Measurements from ENCODE around the gene COL9A2.

COL9A2 gene

DNA sequence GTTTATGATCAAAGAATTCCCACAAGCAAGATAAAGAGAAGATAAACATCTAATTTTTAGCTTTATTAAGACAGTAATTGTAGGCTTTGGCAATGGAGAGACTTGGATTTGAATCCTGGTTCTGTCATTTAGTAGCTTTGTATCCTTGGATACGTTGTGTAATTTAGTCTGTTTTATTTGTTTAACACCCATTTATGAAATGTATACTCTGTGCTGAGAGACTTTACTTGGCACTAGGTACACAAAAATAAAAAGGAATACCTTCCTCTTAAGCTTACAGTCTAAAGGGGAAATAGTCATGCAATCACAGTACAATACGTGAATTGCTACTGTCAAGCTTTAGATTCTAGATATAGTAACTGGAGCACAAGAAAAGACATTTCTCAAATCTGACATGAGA lies 35.2 kb downstream of the COL9A2 start:
- TF ChIP-seq, protein P1, sequence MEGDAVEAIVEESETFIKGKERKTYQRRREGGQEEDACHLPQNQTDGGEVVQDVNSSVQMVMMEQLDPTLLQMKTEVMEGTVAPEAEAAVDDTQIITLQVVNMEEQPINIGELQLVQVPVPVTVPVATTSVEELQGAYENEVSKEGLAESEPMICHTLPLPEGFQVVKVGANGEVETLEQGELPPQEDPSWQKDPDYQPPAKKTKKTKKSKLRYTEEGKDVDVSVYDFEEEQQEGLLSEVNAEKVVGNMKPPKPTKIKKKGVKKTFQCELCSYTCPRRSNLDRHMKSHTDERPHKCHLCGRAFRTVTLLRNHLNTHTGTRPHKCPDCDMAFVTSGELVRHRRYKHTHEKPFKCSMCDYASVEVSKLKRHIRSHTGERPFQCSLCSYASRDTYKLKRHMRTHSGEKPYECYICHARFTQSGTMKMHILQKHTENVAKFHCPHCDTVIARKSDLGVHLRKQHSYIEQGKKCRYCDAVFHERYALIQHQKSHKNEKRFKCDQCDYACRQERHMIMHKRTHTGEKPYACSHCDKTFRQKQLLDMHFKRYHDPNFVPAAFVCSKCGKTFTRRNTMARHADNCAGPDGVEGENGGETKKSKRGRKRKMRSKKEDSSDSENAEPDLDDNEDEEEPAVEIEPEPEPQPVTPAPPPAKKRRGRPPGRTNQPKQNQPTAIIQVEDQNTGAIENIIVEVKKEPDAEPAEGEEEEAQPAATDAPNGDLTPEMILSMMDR (IDR thresholded peaks at IDR 0.05) = no peak
- TF ChIP-seq ZFX (IDR thresholded peaks at IDR 0.05; ENCODE audit: borderline replicate concordance) = no peak
- H3K27ac ChIP-seq = peak overlapping the region; percentile 87

DNA sequence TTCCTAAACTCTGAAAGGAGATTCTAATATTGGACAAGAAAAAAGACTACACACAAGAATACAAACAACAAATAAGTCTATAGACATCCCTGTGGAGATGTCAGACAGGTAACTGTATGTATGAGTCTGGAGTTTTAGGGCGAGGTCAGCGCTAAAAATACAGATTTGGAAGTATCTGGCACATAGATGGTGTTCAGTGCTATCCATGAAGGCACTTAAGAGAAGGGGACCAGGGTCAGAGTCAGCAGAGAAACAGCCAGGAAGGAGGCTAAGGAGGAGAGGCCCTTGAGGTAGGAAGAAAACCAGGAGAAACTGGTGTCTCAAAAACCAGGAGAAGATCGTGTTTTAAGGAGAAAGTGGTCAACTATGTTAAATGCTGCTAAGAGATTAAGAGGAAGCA lies 41.0 kb downstream of the COL9A2 start:
- 0 out of 2 replicates have a peak overlapping the region, but pooled peaks have one; percentile 3 for H3K27ac ChIP-seq
- TF ChIP-seq, protein P1 (IDR thresholded peaks at IDR 0.05) = no peak
- no peak for TF ChIP-seq ZFX (IDR thresholded peaks at IDR 0.05; ENCODE audit: borderline replicate concordance)

DNA sequence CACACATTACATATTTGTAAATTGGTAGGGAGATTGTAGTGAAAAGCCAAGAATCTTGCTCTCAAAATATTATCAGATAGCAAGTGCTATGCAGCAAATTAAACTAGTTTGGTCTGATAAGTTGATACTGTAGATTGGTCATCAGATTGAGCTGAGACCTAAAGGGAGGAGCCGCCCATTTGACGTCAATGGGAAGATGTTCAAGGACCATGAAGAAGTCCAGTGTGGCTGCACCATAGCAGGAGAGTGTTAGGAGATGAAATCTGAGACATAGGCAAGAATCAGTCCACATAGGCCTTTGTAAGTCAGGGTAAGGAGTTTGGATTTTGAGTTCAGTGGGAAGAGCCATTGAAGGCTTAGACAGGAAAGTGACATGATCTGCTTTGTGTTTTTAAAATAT lies 42.8 kb downstream of the COL9A2 start:
- no peak overlapping the region for H3K27ac ChIP-seq
- TF ChIP-seq, protein P1 (IDR thresholded peaks at IDR 0.05) = no peak
- no peak for TF ChIP-seq ZFX (IDR thresholded peaks at IDR 0.05; ENCODE audit: borderline replicate concordance)

DNA sequence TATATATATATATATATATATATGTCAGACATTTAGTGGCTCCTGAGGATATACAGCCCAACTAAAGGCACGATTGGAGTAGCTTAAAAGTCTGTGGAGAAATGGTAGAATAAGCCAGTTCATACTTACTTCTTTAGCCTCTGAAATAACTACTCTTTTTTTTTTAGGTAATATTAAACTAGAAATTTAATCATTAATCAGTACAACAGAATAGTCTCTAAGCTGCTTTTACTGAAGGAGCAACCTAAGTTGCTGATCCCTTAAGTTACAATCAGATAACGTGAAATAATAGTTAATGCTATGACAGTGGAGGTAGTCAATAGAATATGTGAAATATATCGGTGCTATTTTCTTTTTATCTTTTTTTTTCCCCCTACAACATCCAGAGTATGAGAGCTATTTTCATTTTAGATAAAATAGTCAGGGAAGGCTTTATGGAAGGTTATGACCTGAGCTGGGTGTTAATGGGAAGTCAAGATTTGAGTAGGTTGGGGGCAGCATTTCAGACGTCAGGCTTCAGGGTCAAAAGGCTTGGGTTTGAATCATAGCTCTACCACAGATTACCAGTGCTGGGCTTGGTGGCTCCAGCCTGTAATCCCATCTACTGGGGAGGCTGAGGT lies 43.4 kb downstream of the COL9A2 start:
- no peak overlapping the region for H3K27ac ChIP-seq
- TF ChIP-seq, protein P1 (IDR thresholded peaks at IDR 0.05) = no peak
- TF ChIP-seq ZFX (IDR thresholded peaks at IDR 0.05; ENCODE audit: borderline replicate concordance) = no peak

DNA sequence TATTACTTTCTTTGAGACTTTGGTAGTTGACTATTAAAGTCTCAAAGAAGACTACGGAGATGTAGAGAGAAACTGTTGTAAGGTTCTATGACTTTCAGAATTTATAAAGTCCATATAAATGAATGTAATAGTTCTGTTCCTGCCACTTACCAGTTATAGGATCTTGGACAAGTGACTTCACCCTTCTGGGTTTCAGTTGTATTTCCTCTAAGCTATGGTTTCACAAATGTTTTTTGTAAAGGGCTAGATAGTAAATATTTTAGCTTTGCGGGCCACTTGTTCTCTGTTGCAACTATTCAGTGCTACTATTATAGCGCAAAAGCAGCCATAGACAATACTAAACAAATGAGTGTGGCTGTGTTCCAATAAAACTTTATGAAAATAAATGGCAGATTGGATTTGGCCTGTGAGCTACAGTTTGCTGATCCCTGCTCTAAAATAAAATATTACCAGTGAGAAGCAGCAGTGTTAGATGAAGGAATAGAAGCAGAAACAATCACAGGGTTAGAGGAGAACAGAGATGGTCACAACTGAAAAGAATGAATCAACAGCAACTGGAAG lies 44.4 kb downstream of the COL9A2 start:
- TF ChIP-seq, protein P1 (IDR thresholded peaks at IDR 0.05) = no peak
- TF ChIP-seq ZFX (IDR thresholded peaks at IDR 0.05; ENCODE audit: borderline replicate concordance) = no peak
- no peak overlapping the region for H3K27ac ChIP-seq

DNA sequence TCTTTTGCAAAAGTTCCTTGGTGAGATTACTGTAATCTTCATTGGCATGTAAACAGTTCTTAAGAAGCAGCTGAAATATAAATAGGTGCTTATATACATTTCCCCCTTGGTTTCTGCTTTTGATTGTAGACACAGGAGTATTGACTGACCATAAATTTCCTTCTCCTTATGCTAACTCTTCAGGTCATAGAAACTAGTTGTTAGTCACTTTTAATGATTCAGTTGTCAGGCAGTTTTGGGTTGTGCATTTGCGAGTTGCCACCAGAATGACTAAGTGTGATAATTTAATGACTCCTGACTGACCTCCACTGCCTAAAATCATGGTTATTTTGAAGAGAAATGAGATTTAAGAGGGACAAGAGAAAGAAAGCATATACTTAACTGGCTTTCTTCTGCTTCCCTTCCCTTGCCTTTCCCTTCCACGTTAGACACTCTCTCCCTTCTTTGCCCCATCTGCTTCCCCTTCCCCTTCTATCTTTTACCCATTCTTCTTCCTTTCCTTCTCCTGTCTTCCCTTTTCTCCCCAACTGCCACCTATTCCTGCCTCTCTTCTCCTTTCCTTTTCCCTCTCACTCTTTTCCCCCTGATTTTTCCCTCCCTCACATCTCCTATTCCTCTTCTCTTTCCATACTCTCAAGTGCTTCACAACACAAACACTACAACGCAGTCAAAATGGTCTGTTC lies 46.8 kb downstream of the COL9A2 start:
- TF ChIP-seq, protein P1 (IDR thresholded peaks at IDR 0.05) = no peak
- no peak for TF ChIP-seq ZFX (IDR thresholded peaks at IDR 0.05; ENCODE audit: borderline replicate concordance)
- H3K27ac ChIP-seq = no peak overlapping the region

DNA sequence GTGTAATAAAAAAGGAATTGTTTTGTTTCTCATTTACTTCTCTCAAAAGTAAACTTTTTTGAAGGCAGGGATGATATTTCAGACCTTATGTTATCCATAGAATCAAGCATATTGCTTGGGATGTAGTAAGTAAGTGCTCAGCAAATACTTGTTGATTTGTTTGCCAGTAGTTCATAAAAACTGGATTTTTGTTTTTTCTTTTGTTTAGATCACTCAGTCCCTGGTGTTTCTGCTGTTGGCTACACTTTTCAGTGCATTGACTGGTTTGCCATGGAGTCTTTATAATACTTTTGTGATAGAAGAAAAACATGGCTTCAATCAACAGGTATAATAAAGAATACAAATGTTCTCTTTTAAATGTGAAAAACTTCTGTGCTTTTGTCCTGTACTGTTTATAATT lies 48.9 kb downstream of the COL9A2 start:
- no peak for TF ChIP-seq ZFX (IDR thresholded peaks at IDR 0.05; ENCODE audit: borderline replicate concordance)
- TF ChIP-seq, protein P1 (IDR thresholded peaks at IDR 0.05) = no peak
- H3K27ac ChIP-seq = no peak overlapping the region
